IPS DF 19.7 (cell line): ENCODE data around the gene CXCL9.
"Not testable (repeated sequence)": the region's sequence is repeated elsewhere in the genome, so short reads cannot be mapped to it uniquely, and the experiment has no call there.

Experiments
- DNase-seq: peaks from one replicate; pipeline ENCODE4 v3.0.0-alpha.2; 2013; ENCODE audit warnings: low read depth, low spot score

Gene CXCL9

DNA sequence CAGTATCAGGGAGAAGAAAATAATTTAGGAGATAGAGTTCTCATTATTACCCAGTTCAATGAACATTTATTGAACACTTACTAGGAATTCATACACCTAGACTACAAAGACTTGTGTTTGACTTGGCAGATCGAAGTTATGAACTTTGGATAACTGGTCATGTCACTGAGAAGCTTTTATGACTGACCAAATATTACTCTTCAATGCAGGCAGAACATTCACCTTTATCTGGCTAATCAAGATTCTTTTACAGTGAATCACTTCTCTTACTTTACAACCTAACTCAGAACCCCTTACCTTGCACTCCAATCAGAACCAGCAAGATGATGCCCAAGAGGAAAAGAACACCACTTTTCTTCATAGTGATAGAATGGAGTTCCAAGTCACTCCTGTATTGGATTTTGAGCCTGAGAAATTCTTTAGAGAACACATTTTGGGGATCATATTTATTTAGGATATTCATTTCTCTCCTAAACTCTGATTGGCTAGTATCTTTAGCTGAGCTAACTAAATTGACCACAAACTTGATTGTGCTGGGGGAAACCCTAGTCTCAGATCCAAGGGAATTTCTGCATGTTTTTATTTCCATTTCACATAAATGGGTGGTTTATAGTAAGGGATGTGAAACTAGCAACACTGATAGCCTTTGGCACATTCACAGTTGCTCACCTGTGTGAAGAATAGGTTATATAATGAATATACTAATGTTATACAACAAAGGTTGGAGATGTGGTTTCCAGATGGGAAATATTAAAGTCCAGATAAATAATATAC lies at the start of gene CXCL9:
Gene CXCL9 (minus strand): TSS at position 421 of the 774 bp plus-strand sequence. CDS start 60 bp downstream, at position 361.
- DNase-seq: no peak

- DNase-seq: no peak
Observed at GRCh38 chr4:76055421-76055820, 48.1 kb upstream of the CXCL9 start.

DNA sequence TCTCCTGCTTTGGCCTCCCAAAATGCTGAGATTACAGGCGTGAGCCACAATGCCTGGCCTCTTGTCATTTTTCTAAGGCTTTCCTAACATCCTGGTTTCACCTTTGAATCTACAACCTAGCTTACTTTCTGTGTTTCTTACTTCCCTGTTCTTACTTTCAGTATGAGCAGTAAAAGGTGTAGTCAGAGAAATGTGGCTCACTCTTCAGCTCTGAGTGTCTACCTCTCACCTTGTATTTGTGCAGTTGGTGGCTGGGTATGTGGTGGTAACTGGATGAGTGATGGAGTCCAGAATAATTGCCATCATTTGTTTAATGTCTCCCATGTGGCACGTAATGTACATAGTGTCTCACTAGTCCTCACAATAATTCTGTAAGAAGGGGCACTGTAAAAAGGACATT lies 47.7 kb upstream of the CXCL9 start:
- no peak for DNase-seq

DNA sequence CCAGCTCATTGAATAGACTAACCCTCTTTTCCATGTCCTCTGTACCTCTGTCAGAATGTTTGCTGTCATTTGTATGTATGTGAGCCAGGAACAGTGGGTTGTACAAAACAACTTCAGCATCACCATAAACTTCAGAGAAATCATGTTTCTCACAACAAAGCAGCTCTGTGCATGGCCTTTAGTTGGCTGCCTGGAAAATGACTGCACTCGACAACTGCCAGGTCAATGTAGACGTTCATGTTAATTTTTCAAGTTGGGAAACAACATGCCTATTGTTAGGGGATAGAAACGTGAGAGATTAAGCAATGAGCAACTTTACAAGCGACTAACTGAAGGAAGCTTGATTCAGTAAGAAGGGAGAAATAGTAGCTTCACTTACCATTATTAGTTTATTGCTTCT lies 46.4 kb upstream of the CXCL9 start:
- DNase-seq: no peak

- DNase-seq: not testable (repeated sequence)
Observed at GRCh38 chr4:76050560-76051050, 43.3 kb upstream of the CXCL9 start.

DNA sequence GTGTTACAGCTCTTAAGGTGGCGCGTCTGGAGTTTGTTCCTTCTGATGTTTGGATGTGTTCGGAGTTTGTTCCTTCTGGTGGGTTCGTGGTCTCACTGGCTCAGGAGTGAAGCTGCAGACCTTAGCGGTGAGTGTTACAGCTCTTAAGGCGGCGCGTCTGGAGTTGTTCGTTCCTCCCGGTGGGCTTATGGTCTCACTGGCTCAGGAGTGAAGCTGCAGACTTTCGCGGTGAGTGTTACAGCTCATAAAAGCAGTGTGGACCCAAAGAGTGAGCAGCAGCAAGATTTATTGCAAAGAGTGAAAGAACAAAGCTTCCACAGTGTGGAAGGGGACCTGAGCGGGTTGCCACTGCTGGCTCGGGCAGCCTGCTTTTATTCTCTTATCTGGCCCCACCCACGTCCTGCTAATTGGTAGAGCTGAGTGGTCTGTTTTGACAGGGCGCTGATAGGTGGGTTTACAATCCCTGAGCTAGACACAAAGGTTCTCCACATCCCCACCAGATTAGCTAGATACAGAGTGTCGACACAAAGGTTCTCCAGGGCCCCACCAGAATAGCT lies 42.6 kb upstream of the CXCL9 start:
- DNase-seq: not testable (repeated sequence)

DNA sequence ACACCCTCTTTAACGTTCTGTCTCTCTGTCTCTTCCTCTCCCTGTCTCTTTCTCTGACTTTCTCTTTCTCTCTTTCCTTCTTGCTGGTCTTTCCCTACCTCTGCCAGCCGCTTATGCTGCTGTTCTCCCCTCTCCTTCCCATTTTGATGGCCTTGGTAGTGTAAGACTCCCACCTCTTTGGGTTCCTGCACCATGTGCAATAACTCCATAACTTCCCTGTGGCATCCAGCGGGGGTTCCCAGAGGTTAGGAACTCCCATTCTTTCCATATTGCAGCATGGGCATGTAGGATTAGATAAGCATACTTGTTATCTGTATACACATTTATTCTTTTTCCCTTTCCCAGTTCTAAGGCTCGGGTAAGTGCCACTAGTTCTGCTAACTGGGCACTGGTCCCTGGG lies 37.4 kb upstream of the CXCL9 start:
- not testable (repeated sequence) for DNase-seq

DNA sequence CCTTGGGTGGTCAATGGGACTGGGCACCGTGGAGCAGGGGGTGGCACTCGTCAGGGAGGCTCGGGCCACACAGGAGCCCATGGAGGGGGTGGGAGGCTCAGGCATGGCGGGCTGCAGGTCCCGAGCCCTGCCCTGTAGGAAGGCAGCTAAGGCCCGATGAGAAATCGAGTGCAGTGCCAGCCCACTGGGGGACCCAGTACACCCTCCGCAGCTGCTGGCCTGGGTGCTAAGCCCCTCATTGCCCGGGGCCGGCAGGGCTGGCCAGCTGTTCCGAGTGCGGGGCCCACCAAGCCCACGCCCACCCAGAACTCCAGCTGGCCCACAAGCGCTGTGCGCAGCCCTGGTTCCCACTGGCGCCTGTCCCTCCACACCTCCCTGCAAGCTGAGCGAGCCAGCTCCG lies 36.0 kb upstream of the CXCL9 start:
- not testable (repeated sequence) for DNase-seq

DNA sequence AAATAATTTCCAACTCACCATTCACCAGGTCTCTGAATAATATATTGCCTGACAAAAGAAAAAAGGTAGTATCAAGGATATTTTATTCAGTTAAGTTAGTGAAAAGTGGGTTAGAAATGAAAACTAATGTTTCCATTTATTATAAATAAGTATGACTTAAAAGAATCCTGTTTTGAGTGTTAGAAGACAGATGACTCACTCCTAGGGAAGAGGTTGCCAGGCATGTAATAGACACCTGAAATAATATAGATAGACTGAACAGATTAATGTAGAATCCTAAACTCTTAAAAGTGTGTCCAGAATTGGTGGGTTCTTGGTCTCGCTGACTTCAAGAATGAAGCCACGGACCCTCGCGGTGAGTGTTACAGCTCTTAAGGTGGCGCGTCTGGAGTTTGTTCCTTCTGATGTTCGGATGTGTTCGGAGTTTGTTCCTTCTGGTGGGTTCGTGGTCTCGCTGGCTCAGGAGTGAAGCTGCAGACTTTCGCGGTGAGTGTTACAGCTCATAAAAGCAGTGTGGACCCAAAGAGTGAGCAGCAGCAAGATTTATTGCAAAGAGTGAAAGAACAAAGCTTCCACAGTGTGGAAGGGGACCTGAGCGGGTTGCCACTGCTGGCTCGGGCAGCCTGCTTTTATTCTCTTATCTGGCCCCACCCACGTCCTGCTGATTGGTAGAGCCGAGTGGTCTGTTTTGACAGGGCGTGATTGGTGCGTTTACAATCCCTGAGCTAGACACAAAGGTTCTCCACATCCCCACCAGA lies 35.1 kb upstream of the CXCL9 start:
- not testable (repeated sequence) for DNase-seq

DNA sequence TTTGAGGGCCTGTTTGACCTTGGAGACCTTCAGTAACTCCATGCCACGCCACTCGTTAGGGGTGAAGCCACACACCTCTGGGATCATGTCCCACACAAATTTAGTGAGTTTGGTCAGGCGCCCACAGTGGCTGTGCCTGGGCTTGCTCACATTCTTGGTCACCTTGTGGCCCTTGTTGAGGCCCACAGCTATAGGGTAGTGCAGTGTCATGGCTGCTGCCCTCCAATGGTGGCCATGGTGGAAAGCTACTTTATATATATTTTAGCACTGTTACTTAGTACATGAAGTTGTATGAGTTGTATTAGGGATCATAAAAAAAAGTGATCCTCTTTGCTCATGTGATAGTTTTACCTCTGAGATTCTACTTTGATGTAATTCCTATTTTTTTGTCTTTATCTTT lies 29.5 kb upstream of the CXCL9 start:
- no peak for DNase-seq

GRCh38 chr4:76035799-76036380 lies 28.6 kb upstream of the CXCL9 start, which contains the start of gene CXCL11:
Gene CXCL11, minus strand, starts transcription at chr4:76036070. Its CDS starts 83 bp downstream, at chr4:76035987.
- no peak for DNase-seq

GRCh38 chr4:76035141-76035540 lies 27.8 kb upstream of the CXCL9 start:
- no peak for DNase-seq

DNA sequence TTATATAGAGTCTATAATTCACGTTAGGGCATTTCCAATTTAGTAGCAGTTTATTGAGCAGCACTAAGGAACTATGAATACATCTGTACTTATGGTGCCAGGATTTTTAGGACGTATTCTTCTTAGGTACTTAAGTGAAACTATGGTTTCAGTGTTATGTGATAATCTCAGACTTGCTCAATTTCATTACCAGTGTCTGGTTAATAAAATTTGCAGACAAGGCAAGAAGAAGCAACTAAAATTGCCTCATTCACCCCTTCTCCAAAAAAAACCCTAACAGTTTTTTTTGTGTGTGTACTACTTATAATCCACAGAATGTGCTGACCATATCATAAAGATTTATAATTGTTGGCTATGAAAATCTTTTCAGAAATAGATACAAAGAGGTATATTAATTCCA lies 22.0 kb upstream of the CXCL9 start:
- DNase-seq: no peak

DNA sequence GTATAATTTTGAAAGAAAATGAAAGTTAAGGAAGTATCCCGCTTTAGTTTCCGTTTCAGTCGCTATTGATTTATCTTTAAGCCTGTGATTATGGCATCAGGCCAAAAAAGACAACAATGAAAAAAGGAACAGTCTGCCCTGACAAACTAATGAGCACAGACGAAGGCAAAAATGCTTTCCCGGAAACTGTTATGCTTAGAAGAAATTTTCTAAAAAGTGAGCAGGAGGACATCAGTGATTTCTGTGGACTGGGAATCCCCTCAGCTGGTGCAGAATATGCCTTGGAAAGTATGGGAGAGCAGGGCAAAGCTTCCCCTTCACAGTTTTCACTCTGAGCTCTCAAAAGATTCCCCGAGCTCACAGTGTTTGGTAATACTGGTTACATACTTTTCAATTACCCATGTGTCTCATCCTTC lies 21.0 kb upstream of the CXCL9 start:
- no peak for DNase-seq

DNA sequence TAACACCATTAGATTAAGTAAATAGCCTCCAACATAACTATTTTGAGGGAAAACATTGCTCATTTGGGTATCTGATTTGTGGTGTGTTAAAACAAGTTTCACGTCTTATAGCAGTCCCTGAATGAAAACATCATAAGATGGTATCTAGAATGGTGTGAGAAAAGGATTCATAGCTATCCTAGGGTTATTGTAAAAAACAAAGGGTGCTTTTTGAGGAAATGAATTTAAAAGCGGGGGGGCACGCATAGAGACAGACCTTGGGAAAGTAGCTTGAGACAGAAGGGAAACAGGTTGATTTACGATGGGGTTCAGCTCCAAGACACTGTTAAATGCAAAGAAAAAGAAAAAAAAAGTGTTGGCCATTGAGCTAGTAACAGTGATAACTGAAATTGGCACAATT lies 16.8 kb upstream of the CXCL9 start:
- no peak for DNase-seq

DNA sequence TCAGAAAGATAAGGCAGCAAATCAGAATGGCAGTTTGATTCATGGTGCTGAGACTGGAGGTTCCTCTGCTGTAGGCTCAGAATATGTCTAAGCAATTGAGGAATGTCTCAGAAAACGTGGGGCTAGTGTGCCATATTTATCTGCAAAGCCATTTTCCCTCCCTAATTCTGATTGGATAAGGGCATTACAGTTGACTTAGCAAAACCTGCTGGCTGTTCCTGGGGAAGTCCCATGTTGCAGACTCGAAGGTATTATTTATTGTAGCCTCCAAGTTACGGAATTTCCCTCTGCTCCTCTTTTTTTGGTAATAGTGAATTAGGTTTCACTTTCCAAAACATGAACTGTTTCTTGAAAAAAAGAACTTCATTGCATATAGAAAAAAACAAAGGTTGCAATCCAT lies 16.1 kb upstream of the CXCL9 start, which contains the start of gene CXCL10:
Gene CXCL10 (minus strand): TSS at position 109 of the 400 bp plus-strand sequence. CDS start 66 bp downstream, at position 43.
- no peak for DNase-seq

DNA sequence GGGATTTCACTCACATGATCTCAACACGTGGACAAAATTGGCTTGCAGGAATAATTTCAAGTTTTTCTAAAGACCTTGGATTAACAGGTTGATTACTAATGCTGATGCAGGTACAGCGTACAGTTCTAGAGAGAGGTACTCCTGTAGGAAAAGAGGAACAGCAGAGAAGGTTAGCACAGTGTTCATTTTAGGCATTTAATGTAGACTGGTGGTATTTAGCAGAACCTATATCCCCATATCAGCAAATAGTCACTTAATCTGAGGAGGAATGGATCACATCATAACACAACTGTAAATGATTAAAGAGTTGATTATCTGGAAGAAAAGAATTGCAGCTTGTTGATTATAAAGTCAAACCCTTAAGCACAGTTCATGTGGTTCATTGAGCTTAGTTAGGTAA lies 15.4 kb upstream of the CXCL9 start:
- no peak for DNase-seq

- no peak for DNase-seq
Observed at GRCh38 chr4:76022031-76022430, 14.7 kb upstream of the CXCL9 start.

- no peak for DNase-seq
Observed at GRCh38 chr4:76017056-76017686, 9.9 kb upstream of the CXCL9 start.

DNA sequence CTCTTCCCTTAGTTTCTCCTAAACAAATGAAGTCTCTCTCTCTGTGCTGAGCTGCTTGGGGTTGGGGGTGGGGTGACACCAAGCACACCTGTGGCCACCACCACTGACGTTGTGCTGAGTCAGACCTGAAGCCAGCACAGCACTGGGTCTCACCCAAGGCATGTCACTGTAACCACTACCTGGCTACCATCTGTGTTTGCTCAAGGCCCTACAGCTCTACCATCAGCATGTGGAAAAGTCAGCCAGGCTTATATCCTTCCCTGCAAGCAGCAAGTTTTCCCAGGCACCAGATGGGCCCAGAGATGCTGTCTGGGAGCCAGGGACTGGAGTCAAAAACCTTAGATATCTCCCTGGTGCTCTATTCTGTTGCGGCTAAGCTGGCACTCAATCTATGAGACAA lies 9.1 kb upstream of the CXCL9 start:
- DNase-seq: no peak

DNA sequence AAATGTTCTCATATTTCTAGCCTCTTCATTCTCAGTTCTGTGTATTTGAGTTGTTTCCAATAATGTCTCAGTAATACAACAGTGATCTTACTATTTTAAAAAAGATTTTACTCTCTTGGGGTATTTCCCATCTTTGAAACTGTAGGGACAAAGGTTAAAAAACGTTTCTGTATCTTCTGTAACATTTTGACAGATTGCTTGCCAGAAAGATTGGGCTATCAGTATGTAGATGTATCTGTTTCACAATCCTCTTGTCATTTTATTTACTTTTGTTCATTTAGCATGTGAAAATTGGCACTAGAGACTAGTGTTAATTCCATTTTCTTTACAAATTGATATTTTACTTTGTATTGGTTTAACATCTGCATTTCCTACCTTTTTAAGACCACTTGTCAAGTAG lies 6.2 kb upstream of the CXCL9 start:
- DNase-seq: no peak
